HL-60 (cell line): ENCODE data around the gene ANKRD44.

Source experiments
- DNase-seq, 2 experiments: peaks; one replicate each; pipeline ENCODE4 v3.0.0-alpha.2; 2010 to 2020; ENCODE audit warnings: low read depth in 1 of 2, low spot score in 1 of 2
- H3K27ac ChIP-seq: fragments of 250-450 bp; sonication (Bioruptor Pico); replicated peaks from 2 replicates; pipeline ENCODE4 v1.5.1; 2020; ENCODE audit warnings: mild to moderate bottlenecking, moderate library complexity
- H3K27me3 ChIP-seq: fragments of 250-450 bp; sonication (Bioruptor Pico); 2 replicates; pipeline ENCODE4 v1.5.1; 2021; ENCODE audit warnings: mild to moderate bottlenecking, moderate library complexity; ENCODE audit not compliant: insufficient read depth, poor library complexity, severe bottlenecking
- H3K4me3 ChIP-seq: replicated peaks from 2 replicates; pipeline ENCODE4 v1.5.1; 2011; ENCODE audit warnings: mild to moderate bottlenecking, control low read depth, low read length; ENCODE audit not compliant: insufficient read depth
- GABPA ChIP-seq: IDR thresholded peaks from 2 replicates; pipeline ENCODE4 v1.6.1; 2012; ENCODE audit warnings: low read depth
- POLR2AphosphoS5 ChIP-seq: IDR thresholded peaks from 2 replicates; pipeline ENCODE4 v1.6.1; 2012; ENCODE audit warnings: low read depth
- SPI1 ChIP-seq: IDR thresholded peaks from 2 replicates; pipeline ENCODE4 v1.6.1; 2012; ENCODE audit warnings: low read depth, mild to moderate bottlenecking, borderline replicate concordance
- TF ChIP-seq, protein P1 (sequence below): IDR thresholded peaks from 2 replicates; pipeline ENCODE4 v1.6.1; 2012; ENCODE audit warnings: low read depth; ENCODE audit not compliant: insufficient replicate concordance
- TF ChIP-seq, protein P2 (sequence below): IDR thresholded peaks from one replicate; pipeline ENCODE4 v1.5.1; 2011; ENCODE audit warnings: low read length, control low read depth, inconsistent platforms; ENCODE audit not compliant: insufficient read depth

Gene ANKRD44

DNA sequence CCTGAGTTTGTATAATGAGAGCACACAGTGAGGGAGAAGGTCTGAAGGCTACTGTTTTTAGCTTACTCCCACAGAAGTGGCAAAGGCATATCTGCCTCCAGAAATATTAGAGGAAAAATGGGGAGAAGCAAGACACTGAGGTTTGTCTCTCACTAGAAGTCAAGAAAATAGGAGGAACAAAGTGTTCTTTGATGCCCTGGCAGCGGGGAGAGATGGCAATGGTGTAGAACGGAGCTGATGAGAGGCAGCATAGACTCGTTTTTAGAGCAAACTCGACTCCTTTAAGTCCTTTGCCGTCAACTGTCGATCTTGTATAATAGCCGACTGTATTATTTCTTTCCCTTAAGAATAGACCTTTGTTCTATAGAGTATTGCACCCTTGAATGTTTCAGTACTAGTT, 73.8 kb downstream of the ANKRD44 start:
- no peaks in the 10 kb centered on the region for H3K27me3 ChIP-seq
- TF ChIP-seq POLR2AphosphoS5 (no peak), GABPA (no peak), SPI1 (no peak)
- TF ChIP-seq, protein P1, sequence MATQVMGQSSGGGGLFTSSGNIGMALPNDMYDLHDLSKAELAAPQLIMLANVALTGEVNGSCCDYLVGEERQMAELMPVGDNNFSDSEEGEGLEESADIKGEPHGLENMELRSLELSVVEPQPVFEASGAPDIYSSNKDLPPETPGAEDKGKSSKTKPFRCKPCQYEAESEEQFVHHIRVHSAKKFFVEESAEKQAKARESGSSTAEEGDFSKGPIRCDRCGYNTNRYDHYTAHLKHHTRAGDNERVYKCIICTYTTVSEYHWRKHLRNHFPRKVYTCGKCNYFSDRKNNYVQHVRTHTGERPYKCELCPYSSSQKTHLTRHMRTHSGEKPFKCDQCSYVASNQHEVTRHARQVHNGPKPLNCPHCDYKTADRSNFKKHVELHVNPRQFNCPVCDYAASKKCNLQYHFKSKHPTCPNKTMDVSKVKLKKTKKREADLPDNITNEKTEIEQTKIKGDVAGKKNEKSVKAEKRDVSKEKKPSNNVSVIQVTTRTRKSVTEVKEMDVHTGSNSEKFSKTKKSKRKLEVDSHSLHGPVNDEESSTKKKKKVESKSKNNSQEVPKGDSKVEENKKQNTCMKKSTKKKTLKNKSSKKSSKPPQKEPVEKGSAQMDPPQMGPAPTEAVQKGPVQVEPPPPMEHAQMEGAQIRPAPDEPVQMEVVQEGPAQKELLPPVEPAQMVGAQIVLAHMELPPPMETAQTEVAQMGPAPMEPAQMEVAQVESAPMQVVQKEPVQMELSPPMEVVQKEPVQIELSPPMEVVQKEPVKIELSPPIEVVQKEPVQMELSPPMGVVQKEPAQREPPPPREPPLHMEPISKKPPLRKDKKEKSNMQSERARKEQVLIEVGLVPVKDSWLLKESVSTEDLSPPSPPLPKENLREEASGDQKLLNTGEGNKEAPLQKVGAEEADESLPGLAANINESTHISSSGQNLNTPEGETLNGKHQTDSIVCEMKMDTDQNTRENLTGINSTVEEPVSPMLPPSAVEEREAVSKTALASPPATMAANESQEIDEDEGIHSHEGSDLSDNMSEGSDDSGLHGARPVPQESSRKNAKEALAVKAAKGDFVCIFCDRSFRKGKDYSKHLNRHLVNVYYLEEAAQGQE, result no peak
- TF ChIP-seq, protein P2, sequence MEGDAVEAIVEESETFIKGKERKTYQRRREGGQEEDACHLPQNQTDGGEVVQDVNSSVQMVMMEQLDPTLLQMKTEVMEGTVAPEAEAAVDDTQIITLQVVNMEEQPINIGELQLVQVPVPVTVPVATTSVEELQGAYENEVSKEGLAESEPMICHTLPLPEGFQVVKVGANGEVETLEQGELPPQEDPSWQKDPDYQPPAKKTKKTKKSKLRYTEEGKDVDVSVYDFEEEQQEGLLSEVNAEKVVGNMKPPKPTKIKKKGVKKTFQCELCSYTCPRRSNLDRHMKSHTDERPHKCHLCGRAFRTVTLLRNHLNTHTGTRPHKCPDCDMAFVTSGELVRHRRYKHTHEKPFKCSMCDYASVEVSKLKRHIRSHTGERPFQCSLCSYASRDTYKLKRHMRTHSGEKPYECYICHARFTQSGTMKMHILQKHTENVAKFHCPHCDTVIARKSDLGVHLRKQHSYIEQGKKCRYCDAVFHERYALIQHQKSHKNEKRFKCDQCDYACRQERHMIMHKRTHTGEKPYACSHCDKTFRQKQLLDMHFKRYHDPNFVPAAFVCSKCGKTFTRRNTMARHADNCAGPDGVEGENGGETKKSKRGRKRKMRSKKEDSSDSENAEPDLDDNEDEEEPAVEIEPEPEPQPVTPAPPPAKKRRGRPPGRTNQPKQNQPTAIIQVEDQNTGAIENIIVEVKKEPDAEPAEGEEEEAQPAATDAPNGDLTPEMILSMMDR, result no peak
- DNase-seq, result no peak
- H3K27ac ChIP-seq, result no peak overlapping the region
- no peak overlapping the region for H3K4me3 ChIP-seq

DNA sequence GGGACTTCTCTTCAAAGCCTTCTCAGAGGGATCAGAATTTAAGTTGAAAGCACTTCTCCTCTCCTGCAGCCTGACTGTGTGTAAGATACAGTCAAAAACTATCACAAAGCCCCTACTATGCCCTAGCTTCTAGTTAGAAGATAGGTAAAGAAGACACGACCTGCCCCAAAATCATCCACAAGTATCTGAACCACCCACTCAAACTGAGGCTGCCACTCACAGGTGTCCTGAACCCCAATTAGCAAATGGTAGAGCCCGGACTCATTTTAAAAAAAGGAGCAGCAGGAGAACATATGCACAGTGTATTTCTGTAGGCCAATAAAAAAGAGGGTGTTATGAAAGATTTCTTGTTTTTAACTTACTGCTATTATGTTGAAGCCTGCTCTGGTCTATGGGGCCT, 74.4 kb downstream of the ANKRD44 start:
- no peak for TF ChIP-seq SPI1
- TF ChIP-seq, protein P2, result no peak
- TF ChIP-seq, protein P1, result no peak
- Histone ChIP-seq H3K27me3 (no peaks in the 10 kb centered on the region), H3K27ac (peak overlapping the region; percentile 27; the same call in 1 of the 2 replicates), H3K4me3 (no peak overlapping the region)
- DNase-seq, result no peak

DNA sequence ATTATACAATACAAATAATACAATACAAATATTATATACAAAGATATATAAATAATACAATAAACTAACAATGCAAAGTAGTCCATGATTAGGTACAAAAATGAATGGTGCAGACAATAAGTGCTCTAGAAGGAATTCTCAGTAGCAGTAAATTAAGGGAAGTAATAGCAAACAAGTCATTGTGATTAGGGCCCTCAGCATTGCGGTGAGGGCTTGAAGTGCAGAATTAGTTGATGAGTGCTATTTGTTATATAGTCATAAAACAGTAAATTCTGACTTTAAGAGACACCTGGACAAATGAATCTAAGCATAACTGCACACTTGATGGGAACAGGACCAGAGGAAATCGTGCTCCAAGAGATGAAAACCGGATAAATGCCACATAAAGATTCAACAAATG, 74.9 kb downstream of the ANKRD44 start:
- peak in 1 of 2 experiments; percentile 19 for DNase-seq

More for the DNA sequence above, 74.9 kb downstream of the ANKRD44 start:
- no peaks in the 10 kb centered on the region for H3K27me3 ChIP-seq
- H3K4me3 ChIP-seq, result no peak overlapping the region
- H3K27ac ChIP-seq, result peak overlapping the region; percentile 27; the same call in 1 of the 2 replicates
- TF ChIP-seq GABPA (no peak), SPI1 (no peak), POLR2AphosphoS5 (no peak)
- TF ChIP-seq, protein P2, result no peak
- TF ChIP-seq, protein P1, result no peak
